Chondrocyte (in vitro differentiated cells): ENCODE data around the gene TMEM158. TPM values are rescaled to one million over a fixed set of nuclear protein-coding genes. Genes with fewer than 3 reads are reported as not detected.

ENCODE experiments used
- DNase-seq: peaks from one replicate; pipeline ENCODE4 v3.0.0; 2021; ENCODE audit warnings: mixed read lengths, low spot score
- H3K27ac Mint-ChIP-seq: one replicate; pipeline ENCODE4 v1.8.0; 2021; ENCODE audit warnings: mild to moderate bottlenecking, moderate library complexity, mixed read lengths; ENCODE audit not compliant: unreplicated experiment
- H3K27me3 Mint-ChIP-seq: 2 replicates; pipeline ENCODE4 v1.8.0; 2021; ENCODE audit warnings: low read depth, mixed read lengths
- H3K36me3 Mint-ChIP-seq: 2 replicates; pipeline ENCODE4 v1.8.0; 2021; ENCODE audit warnings: low read depth, mixed read lengths
- H3K4me1 Mint-ChIP-seq: 2 replicates; pipeline ENCODE4 v1.8.0; 2021; ENCODE audit warnings: low read depth, mild to moderate bottlenecking, mixed read lengths
- H3K4me3 Mint-ChIP-seq: one replicate; pipeline ENCODE4 v1.8.0; 2021; ENCODE audit warnings: mild to moderate bottlenecking, moderate library complexity, mixed read lengths; ENCODE audit not compliant: unreplicated experiment
- H3K9me3 Mint-ChIP-seq: 2 replicates; pipeline ENCODE4 v1.8.0; 2021; ENCODE audit warnings: low read depth, mixed read lengths
- CTCF ChIP-seq: fragments of 200-600 bp; sonication (generic); IDR thresholded peaks from 2 replicates; pipeline ENCODE4 v1.5.0; 2021; ENCODE audit warnings: antibody characterized with exemption, mild to moderate bottlenecking, moderate library complexity
- total RNA-seq: library from RNA; stranded (reverse); gene quantifications from 3 replicates; pipeline ENCODE4 v1.2.1, GENCODE V29; 2021

TMEM158 gene
- total RNA-seq, 1 donor from 2014 or later: 6.9 TPM

- no peak overlapping the region for H3K27ac Mint-ChIP-seq
Measured at GRCh38 chr3:45211466-45212094, 14.5 kb downstream of the TMEM158 start.

GRCh38 chr3:45210308-45211041, 15.6 kb downstream of the TMEM158 start:
- H3K27me3 Mint-ChIP-seq: no peaks in the 10 kb centered on the region
- no peak for DNase-seq
- TF ChIP-seq CTCF: peak; percentile 97

More at GRCh38 chr3:45211466-45212094, 14.5 kb downstream of the TMEM158 start:
- Mint-ChIP-seq H3K27me3 (no peaks in the 10 kb centered on the region), H3K4me1 (peaks cover 10% of the 10 kb centered on the region), H3K36me3 (no peaks in the 10 kb centered on the region), H3K9me3 (no peaks in the 10 kb centered on the region), H3K4me3 (no peak overlapping the region)
- TF ChIP-seq CTCF: no peak
- DNase-seq: no peak

GRCh38 chr3:45209526-45209925, 16.6 kb downstream of the TMEM158 start:
- peaks cover 10% of the 10 kb centered on the region for H3K4me1 Mint-ChIP-seq
- no peak for DNase-seq
- H3K36me3 Mint-ChIP-seq: no peaks in the 10 kb centered on the region
- H3K9me3 Mint-ChIP-seq: no peaks in the 10 kb centered on the region
- no peak for TF ChIP-seq CTCF
- H3K27me3 Mint-ChIP-seq: no peaks in the 10 kb centered on the region
- no peak overlapping the region for H3K27ac Mint-ChIP-seq
- H3K4me3 Mint-ChIP-seq: no peak overlapping the region

More at GRCh38 chr3:45210308-45211041, 15.6 kb downstream of the TMEM158 start:
- Mint-ChIP-seq H3K36me3 (no peaks in the 10 kb centered on the region), H3K4me1 (peaks cover 10% of the 10 kb centered on the region), H3K27ac (no peak overlapping the region), H3K4me3 (no peak overlapping the region), H3K9me3 (no peaks in the 10 kb centered on the region)

GRCh38 chr3:45208586-45208985, 17.5 kb downstream of the TMEM158 start:
- Mint-ChIP-seq H3K9me3 (no peaks in the 10 kb centered on the region), H3K4me3 (no peak overlapping the region), H3K27me3 (no peaks in the 10 kb centered on the region), H3K4me1 (peaks cover 17% of the 10 kb centered on the region), H3K36me3 (no peaks in the 10 kb centered on the region), H3K27ac (no peak overlapping the region)
- DNase-seq: no peak
- no peak for TF ChIP-seq CTCF

GRCh38 chr3:45207446-45207845, 18.6 kb downstream of the TMEM158 start:
- Mint-ChIP-seq H3K36me3 (no peaks in the 10 kb centered on the region), H3K4me3 (no peak overlapping the region), H3K27ac (no peak overlapping the region), H3K9me3 (no peaks in the 10 kb centered on the region), H3K4me1 (peaks cover 17% of the 10 kb centered on the region), H3K27me3 (no peaks in the 10 kb centered on the region)
- no peak for TF ChIP-seq CTCF
- DNase-seq: no peak
